Pancreas (tissue), 10 donors: ENCODE data around the gene BMP10. TPM values are rescaled to one million over a fixed set of nuclear protein-coding genes. Genes with fewer than 3 reads are reported as not detected.

Source experiments
- ATAC-seq, 4 donors: fragments of 200-7000 bp; cut with Tn5 transposase; one replicate each; pipeline versions ENCODE4 v1.8.0 to v1.9.1; 2020; ENCODE audit warnings: mild to moderate bottlenecking in 4 of 4, moderate library complexity in 4 of 4
- DNase-seq, 6 donors: peaks; one replicate each; pipeline ENCODE4 v3.0.0-alpha.2; 2020
- FAIRE-seq: peaks from 2 replicates; lab custom pipeline; 2012; peaks lifted over from hg19 to GRCh38; lab: Jason Lieb, UNC
- H3K27ac ChIP-seq, 4 donors: fragments of 200-600 bp; sonication (generic); 1 replicate in 3 of 4; 2 replicates in 1 of 4; pipeline versions ENCODE4 v1.5.0 to v1.8.0; 2020
- H3K27me3 ChIP-seq, 4 donors: fragments of 200-600 bp; one replicate each; pipeline ENCODE4 v1.8.0; 2021
- H3K36me3 ChIP-seq, 3 donors: fragments of 200-600 bp; sonication (generic) in 1 of 3; one replicate each; pipeline versions ENCODE4 v1.5.0 to v1.8.0; 2020 to 2021
- H3K4me1 ChIP-seq, 3 donors: fragments of 200-600 bp; one replicate each; pipeline ENCODE4 v1.8.0; 2021
- H3K4me3 ChIP-seq, 4 donors: fragments of 200-600 bp; sonication (generic) in 2 of 4; one replicate each; pipeline versions ENCODE4 v1.5.0 to v1.8.0; 2020 to 2021
- H3K9me3 ChIP-seq, 4 donors: fragments of 200-600 bp; one replicate each; pipeline ENCODE4 v1.8.0; 2021
- WGBS, 2 donors: extraction: QIAGEN DNeasy Blood & Tissue Kit; methylation state at CpG; one replicate each; pipeline ENCODE4 v1.1.7; 2013; 5-methylcytosine and 5-hydroxymethylcytosine counted together
- intact Hi-C, 3 donors: fragments of 100-400 bp; cut with DNase I; formaldehyde crosslinking; loops; one replicate each; pipeline versions ENCODE4 v1.11.1 to v1.14.2; 2022
- polyA plus RNA-seq, 2 donors: library from polyadenylated mRNA; stranded (reverse); fragments of 200-250 nt; gene quantifications; one replicate each; pipeline ENCODE4 v1.2.3, GENCODE V29; 2013
- total RNA-seq, 6 donors: library from RNA; stranded (reverse); fragmentation: NEBNext Ultra II Directional in 4 of 6; extraction: Animal tissue kit (Norgen Biotek cat#: 25700) in 4 of 6; gene quantifications; one replicate each; pipeline versions ENCODE4 v1.2.1 to v1.2.4, GENCODE V29; 2021 to 2023
- TF ChIP-seq, protein P1 (sequence below), 4 donors: fragments of 200-600 bp; sonication (generic) in 3 of 4; IDR thresholded peaks; one replicate each; pipeline versions ENCODE4 v1.5.0 to v1.8.0; 2021; ENCODE audit warnings: antibody characterized with exemption in 4 of 4
- donor health status: healthy with polysubstance abuse.
- donor health status: DM: no; HTN: no; CAD: no; lungs with moderate emphysema.
- donor health status: DM: no; HTN: no; CAD: no.
- donor health status: control.
- donor health status: control.
- donor health status: Bipolar disorder and iron deficiency.
- donor health status: DM: yes; HTN: yes; CAD: no.
- donor health status: DM: no; HTN: no; CAD: no.
- donor health status: DM: no; HTN: no; CAD: no.
- donor health status: DM: yes; HTN: yes; CAD: no.

Gene BMP10
- total and polyA plus RNA-seq, 8 donors = not detected

DNA sequence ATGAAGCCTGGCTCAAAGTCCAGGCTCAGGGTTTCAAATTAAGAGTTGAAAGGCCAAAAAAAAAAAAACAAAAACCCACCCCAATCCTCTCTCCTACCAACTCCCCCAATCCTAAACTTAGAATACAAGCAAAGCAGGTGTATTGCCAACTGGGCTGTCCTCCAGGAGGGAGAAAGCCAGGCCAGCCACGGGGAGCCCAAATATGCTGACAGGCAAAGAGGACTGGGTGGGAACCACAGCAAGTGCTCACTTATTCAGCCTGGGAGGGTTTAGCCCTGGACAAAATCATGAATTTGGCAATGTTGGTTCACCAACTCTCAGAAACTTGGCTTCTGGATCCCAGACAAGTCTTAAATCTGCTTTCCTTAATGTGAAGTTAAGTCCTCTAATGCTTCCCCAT is 45.0 kb upstream of the BMP10 start:
- no peak for FAIRE-seq
- no peak overlapping the region for H3K27ac ChIP-seq
- ATAC-seq = no peak
- H3K9me3 ChIP-seq = no peaks in the 10 kb centered on the region
- TF ChIP-seq, protein P1, sequence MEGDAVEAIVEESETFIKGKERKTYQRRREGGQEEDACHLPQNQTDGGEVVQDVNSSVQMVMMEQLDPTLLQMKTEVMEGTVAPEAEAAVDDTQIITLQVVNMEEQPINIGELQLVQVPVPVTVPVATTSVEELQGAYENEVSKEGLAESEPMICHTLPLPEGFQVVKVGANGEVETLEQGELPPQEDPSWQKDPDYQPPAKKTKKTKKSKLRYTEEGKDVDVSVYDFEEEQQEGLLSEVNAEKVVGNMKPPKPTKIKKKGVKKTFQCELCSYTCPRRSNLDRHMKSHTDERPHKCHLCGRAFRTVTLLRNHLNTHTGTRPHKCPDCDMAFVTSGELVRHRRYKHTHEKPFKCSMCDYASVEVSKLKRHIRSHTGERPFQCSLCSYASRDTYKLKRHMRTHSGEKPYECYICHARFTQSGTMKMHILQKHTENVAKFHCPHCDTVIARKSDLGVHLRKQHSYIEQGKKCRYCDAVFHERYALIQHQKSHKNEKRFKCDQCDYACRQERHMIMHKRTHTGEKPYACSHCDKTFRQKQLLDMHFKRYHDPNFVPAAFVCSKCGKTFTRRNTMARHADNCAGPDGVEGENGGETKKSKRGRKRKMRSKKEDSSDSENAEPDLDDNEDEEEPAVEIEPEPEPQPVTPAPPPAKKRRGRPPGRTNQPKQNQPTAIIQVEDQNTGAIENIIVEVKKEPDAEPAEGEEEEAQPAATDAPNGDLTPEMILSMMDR (IDR thresholded peaks at IDR 0.05) = no peak
- no peak overlapping the region for H3K4me3 ChIP-seq
- WGBS, 2 donors = 11 to 21% methylated on average over 1 of the region's 1 CpG
- DNase-seq = no peak
- peaks cover 0 to 8% (median 1%) of the 10 kb centered on the region in 3 donors for H3K4me1 ChIP-seq
- no peaks in the 10 kb centered on the region for H3K27me3 ChIP-seq
- H3K36me3 ChIP-seq = no peaks in the 10 kb centered on the region
- intact Hi-C loops = no loop called here

DNA sequence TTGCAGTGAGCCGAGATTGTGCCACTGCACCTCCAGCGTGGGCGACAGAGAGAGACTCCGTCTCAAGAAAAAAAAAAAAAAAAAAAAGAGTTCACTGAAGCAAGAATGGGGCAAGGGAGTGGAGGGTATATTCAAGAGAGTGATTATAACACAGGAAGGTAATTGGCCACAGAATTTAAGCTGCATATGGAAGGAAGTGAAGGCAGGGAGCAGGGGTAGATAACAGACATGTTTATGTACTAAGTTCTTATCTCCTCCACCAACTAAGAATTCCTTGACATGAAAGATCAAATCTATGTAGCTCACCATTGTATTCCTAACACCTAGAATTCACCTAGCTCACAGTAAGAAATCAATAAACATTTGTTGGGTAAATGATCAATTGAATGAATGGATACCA is 44.2 kb upstream of the BMP10 start:
- no peak for FAIRE-seq
- WGBS, 2 donors = 89 to 95% methylated on average over 4 of the region's 4 CpGs
- no peak for DNase-seq

DNA sequence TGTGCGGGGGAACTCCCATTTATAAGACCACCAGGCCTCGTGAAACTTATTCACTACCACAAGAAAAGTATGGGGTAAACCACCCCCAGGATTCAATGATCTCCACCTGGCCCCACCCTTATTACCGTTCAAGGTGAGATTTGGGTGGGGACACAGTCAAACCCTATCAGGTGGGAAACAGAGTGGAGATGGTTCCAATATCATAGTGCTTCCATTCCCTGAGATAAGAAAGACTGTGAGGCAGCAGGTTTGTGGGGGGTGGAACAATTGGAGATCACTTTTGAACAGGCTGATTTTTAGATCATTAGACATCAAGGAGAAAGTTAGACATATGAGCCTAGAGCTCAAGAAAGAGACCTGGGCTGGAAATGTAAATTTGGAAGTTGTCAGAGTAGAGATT is 42.2 kb upstream of the BMP10 start:
- ATAC-seq = no peak
- Histone ChIP-seq H3K36me3 (no peaks in the 10 kb centered on the region), H3K27me3 (no peaks in the 10 kb centered on the region), H3K4me3 (no peak overlapping the region), H3K27ac (no peak overlapping the region), H3K4me1 (peaks cover 0 to 6% (median 0%) of the 10 kb centered on the region in 3 donors), H3K9me3 (no peaks in the 10 kb centered on the region)
- intact Hi-C loops = no loop called here
- no peak for FAIRE-seq
- WGBS, 2 donors = 88 to 98% methylated on average over 3 of the region's 3 CpGs
- TF ChIP-seq, protein P1 (IDR thresholded peaks at IDR 0.05) = no peak
- DNase-seq = no peak

More for the DNA sequence above, 44.2 kb upstream of the BMP10 start:
- no peaks in the 10 kb centered on the region for H3K9me3 ChIP-seq
- H3K27me3 ChIP-seq = no peaks in the 10 kb centered on the region
- H3K36me3 ChIP-seq = no peaks in the 10 kb centered on the region
- no peak overlapping the region for H3K27ac ChIP-seq
- no peak for ATAC-seq
- intact Hi-C loops = no loop called here
- TF ChIP-seq, protein P1 (IDR thresholded peaks at IDR 0.05) = no peak
- H3K4me1 ChIP-seq = peaks cover 0 to 3% (median 0%) of the 10 kb centered on the region in 3 donors
- H3K4me3 ChIP-seq = no peak overlapping the region

DNA sequence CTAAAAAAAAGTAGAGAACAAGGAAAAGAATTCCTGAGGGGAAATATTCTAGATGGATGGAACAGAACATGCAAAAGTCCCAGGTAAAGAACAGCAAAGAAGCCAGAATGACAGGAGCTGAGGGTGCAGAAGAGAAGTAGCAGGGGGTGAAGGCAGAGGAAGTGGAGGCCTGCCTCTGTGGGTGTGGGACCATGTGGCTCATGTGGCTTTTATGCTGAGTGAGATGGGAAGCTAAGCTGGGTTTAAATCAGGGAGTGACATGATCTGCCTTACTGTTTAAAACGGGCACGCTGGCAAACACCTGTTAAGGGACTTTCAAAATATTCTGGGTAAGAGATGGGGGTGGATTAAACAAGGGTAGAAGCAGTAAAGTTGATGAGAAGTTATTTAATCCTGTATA is 41.5 kb upstream of the BMP10 start:
- 36 to 62% methylated on average over 2 of the region's 2 CpGs for WGBS, 2 donors
- intact Hi-C loops = no loop called here

DNA sequence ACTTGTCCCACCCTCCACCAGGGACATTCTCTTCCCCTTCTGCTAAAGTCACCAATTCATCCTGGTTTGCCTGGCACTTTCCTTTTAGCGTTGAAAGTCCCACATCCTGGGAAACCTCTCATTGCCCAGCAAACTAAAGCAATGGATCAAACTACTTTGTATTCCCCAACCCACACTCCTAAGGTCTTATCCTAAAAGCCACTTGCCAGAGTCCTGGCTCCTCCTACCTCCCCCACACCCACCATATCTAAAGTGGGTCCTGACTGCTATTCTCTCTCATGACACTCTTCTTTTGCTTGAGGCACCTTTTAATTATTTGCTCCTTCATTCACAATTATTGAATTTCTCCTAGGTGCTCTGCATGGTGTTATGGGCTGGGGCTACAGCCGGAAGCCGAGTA is 40.9 kb upstream of the BMP10 start:
- DNase-seq (no peak), FAIRE-seq (no peak), ATAC-seq (no peak)
- intact Hi-C loops = no loop called here
- Histone ChIP-seq H3K4me3 (no peak overlapping the region), H3K9me3 (no peaks in the 10 kb centered on the region), H3K27me3 (no peaks in the 10 kb centered on the region), H3K36me3 (no peaks in the 10 kb centered on the region), H3K27ac (no peak overlapping the region), H3K4me1 (peaks cover 0 to 6% (median 0%) of the 10 kb centered on the region in 3 donors)
- WGBS, 2 donors = 89 to 91% methylated on average over 3 of the region's 3 CpGs
- TF ChIP-seq, protein P1 (IDR thresholded peaks at IDR 0.05) = no peak

More for the DNA sequence above, 41.5 kb upstream of the BMP10 start:
- ATAC-seq (no peak), DNase-seq (no peak), FAIRE-seq (no peak)
- TF ChIP-seq, protein P1 (IDR thresholded peaks at IDR 0.05) = no peak
- no peaks in the 10 kb centered on the region for H3K36me3 ChIP-seq
- H3K27ac ChIP-seq = no peak overlapping the region
- peaks cover 0 to 6% (median 0%) of the 10 kb centered on the region in 3 donors for H3K4me1 ChIP-seq
- no peaks in the 10 kb centered on the region for H3K9me3 ChIP-seq
- H3K4me3 ChIP-seq = no peak overlapping the region
- H3K27me3 ChIP-seq = no peaks in the 10 kb centered on the region
